ENCODE data around the gene LONP1.

Gene LONP1

DNA sequence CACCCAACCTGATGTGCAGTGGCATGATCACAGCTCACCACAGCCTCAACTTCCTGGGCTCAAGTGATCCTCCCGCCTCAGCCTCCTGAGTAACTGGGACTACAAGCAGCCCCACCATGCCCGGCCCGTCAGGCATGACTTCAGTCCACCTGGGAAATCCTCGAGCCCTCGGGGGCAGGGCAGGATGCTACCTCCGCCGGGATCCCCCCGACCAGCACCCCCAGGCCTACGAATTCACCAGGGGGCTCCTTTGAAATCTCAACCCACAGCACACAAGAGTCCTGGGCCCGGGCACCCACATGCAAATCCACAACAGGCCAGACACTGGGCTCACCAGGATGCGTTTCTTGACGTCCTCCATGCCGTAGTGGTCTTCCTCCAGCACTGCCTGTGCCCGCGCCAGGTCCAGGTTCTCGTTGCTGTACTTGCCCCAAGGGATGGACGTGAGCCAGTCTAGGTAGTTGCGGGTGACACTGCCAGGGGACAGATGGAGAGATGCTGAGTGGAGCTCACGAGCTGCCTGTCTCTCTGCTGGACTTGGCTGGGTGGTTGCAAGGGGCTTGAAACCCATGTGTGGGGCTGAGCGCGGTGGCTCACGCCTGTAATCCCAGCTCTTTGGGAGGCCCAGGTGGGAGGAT, 19.4 kb downstream of the LONP1 start:
- DNase-seq (ENCODE audit: low read depth), result no peak
- no peak for TF ChIP-seq CTCF (IDR thresholded peaks at IDR 0.05; ENCODE audit: low read depth, low read length, missing control alignments)
- H3K4me3 ChIP-seq (ENCODE audit: low read depth, low read length), result no peak overlapping the region

DNA sequence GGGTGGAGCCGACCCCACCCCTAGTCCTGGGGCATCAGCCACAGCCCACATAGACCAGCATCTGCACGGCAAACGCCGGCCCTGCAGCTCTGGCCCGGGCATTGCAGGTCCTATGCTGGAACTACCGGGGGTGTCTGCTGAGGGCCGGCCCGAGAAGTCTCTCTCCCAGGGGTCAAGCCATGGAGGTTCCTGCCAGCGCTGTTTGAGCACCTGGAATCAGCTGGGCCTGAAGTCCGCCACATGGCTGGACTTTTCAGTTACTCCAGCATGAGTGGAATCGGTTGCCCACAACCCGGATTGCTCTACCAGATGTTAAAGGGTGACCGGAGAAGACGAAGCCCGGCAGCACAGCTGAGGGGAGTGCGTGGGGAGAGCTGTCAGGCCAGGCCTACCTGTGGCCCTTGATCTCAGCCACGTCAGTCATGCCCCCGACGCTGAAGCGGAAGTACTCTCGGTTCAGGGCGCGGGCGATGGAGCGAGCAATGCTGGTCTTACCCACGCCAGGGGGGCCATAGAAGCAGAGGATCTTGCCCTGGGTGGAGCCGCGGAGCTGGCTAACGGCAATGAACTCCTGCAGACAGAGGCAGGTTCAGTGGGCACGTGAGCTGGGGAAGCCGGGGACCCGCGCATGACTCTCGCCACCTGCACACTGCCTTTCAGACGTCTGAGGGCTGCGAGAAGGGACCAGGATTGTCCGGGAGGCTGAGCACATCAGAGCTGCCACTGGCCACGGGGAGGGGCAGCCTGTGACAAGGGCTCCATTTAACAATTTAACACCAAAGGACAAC, 21.1 kb downstream of the LONP1 start:
- TF ChIP-seq CTCF (IDR thresholded peaks at IDR 0.05; ENCODE audit: low read depth, low read length, missing control alignments), result no peak
- no peak for DNase-seq (ENCODE audit: low read depth)
- H3K4me3 ChIP-seq (ENCODE audit: low read depth, low read length), result no peak overlapping the region

DNA sequence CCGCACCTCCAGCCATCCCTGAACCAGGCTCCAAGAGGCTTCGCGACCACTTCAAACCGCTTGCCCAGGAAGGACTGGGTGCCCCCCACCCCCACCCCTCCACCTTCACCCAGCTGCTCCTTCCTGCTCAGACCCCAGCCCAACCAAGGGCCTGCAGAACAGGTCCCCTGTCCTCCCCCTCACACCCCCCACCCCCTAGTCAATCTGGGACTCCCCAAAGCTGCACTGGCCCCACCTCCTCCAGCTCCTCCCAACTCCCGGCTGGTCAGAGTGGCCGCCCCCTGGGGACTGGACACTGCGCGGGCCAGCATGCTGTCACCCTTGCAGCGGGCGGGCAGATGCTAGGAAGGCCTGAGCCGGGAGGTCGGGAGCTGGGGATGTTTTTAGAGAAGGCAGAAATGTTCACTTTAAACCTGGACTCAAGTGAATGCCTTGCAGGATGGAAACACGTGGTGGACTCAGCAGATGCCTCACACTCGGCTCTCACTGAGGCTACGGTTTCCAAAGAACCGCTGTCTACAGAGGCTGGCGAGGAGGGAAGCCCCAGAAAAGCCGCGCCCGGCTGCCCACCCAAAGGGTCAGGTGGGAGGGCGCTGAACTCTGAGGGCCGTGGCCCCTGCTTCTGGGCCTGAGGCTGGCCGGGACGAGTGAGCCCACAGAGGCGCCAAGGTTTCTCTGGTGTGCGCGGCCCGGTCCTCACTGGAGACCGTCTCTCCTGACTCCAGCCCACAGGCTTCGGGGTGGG, 21.9 kb downstream of the LONP1 start:
- no peak overlapping the region for H3K4me3 ChIP-seq (ENCODE audit: low read depth, low read length)
- no peak for TF ChIP-seq CTCF (IDR thresholded peaks at IDR 0.05; ENCODE audit: low read depth, low read length, missing control alignments)
- no peak for DNase-seq (ENCODE audit: low read depth)

DNA sequence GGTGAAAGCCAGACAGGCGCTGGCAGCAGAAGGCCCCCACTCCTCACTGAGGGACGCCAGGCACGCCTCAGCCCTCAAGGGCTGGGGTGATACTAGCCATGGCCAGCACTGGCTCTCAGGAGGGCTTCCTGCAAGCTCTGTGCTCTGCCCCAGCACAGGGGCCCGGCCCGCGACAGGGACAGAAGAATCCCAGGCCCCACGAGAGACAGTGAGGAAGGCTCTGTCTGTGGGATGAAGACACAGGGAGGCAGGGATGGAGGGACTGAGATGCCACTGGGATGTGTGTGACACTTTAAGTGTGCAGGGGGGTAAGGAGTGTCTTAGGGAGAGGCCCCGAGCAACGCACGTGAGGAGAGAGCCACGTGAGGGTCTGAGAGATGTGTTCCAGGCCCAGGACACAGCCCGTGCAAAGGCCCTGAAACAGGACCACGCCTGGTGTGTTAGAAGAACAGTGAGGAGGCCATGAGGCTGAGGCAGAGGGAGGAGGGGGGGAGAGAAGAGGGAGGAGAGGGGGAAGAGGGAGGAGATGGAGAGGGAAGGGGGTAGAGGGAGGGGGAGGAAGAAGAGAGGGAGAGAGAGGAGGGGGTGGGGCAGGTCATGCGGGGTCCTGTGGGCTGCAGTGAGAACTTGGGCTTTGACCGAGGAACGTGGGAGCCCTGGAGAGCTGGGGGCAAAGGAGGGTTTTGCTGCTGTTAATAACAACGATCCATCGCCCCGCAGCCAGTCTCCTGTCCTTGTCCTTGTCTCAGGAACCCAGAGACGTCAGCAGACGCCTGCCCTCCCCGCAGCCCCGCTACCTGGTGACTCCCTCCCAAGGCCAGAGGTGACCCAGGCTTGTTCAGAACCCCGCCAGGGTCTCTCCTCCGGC, 22.7 kb downstream of the LONP1 start:
- TF ChIP-seq CTCF (IDR thresholded peaks at IDR 0.05; ENCODE audit: low read depth, low read length, missing control alignments), result no peak
- no peak overlapping the region for H3K4me3 ChIP-seq (ENCODE audit: low read depth, low read length)
- DNase-seq (ENCODE audit: low read depth), result no peak

DNA sequence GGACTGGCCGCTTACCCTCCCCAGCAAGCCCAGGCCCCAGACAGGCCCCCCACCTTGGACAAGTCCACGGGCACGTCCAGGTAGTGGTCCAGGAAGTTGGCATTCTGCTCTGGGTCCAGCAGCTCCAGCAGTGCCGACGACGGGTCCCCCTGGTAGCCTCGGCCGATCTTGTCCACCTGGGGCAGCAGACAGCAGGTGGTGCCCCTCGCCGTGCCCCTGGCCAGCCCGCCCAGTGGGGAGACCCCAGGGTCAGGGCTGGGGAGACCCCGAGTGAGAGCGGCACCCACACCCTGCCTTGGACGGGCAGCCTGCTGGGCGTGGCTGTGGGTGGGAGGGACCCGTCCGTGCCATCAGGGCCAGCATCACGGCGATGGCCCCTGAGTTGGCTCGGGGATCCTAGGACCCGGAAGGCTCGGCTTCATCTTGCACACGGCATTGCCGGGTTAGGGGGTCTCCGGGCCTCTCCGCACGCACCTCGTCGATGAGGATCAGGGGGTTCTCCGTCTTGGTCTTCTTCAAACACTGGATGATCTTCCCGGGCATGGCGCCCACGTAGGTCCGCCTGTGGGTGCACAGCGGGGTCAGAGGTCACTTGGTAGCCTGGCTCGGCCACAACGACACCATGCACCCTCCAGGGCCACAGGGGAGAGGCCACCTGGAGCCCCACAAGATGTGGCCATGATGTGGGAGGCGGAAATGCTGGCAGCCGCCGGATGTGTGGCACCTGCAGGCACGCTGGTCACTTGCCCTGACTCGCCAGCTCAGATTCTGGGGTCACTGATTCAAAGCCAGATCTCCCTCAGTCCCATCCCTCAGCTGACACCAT, 23.5 kb downstream of the LONP1 start:
- DNase-seq (ENCODE audit: low read depth), result no peak
- H3K4me3 ChIP-seq (ENCODE audit: low read depth, low read length), result no peak overlapping the region
- no peak for TF ChIP-seq CTCF (IDR thresholded peaks at IDR 0.05; ENCODE audit: low read depth, low read length, missing control alignments)
